ENCODE results near the gene AKAP9.
"Not testable (repeated sequence)": the region's sequence is repeated elsewhere in the genome, so short reads cannot be mapped to it uniquely, and the experiment has no call there.

AKAP9 gene

GRCh38 chr7:92025260-92025659 is 84.6 kb downstream of the AKAP9 start:
- DNase-seq (ENCODE audit: low read depth): peak; percentile 28
- no peak overlapping the region for H3K4me3 ChIP-seq (ENCODE audit: control insufficient read depth, low read depth, low read length)
- TF ChIP-seq CTCF (IDR thresholded peaks at IDR 0.05; ENCODE audit: control insufficient read depth, insufficient read depth, low read depth, low read length, missing control alignments): no peak

GRCh38 chr7:92026635-92027034 is 86.0 kb downstream of the AKAP9 start:
- not testable (repeated sequence) for DNase-seq (ENCODE audit: low read depth); H3K4me3 ChIP-seq (ENCODE audit: control insufficient read depth, low read depth, low read length)

GRCh38 chr7:92027128-92027527 is 86.5 kb downstream of the AKAP9 start:
- not testable (repeated sequence) for DNase-seq (ENCODE audit: low read depth); H3K4me3 ChIP-seq (ENCODE audit: control insufficient read depth, low read depth, low read length)

GRCh38 chr7:92028226-92028625 is 87.6 kb downstream of the AKAP9 start:
- DNase-seq (ENCODE audit: low read depth): no peak
- no peak for TF ChIP-seq CTCF (IDR thresholded peaks at IDR 0.05; ENCODE audit: control insufficient read depth, insufficient read depth, low read depth, low read length, missing control alignments)
- no peak overlapping the region for H3K4me3 ChIP-seq (ENCODE audit: control insufficient read depth, low read depth, low read length)

- no peak for TF ChIP-seq CTCF (IDR thresholded peaks at IDR 0.05; ENCODE audit: control insufficient read depth, insufficient read depth, low read depth, low read length, missing control alignments)
- H3K4me3 ChIP-seq (ENCODE audit: control insufficient read depth, low read depth, low read length): no peak overlapping the region
- no peak for DNase-seq (ENCODE audit: low read depth)
These were observed 88.0 kb downstream of the AKAP9 start for GRCh38 chr7:92028686-92029085.

GRCh38 chr7:92034116-92034515 is 93.5 kb downstream of the AKAP9 start:
- no peak overlapping the region for H3K4me3 ChIP-seq (ENCODE audit: control insufficient read depth, low read depth, low read length)
- no peak for TF ChIP-seq CTCF (IDR thresholded peaks at IDR 0.05; ENCODE audit: control insufficient read depth, insufficient read depth, low read depth, low read length, missing control alignments)
- peak; percentile 38 for DNase-seq (ENCODE audit: low read depth)

- no peak overlapping the region for H3K4me3 ChIP-seq (ENCODE audit: control insufficient read depth, low read depth, low read length)
- DNase-seq (ENCODE audit: low read depth): no peak
- no peak for TF ChIP-seq CTCF (IDR thresholded peaks at IDR 0.05; ENCODE audit: control insufficient read depth, insufficient read depth, low read depth, low read length, missing control alignments)
These were observed 94.9 kb downstream of the AKAP9 start for GRCh38 chr7:92035576-92035975.

GRCh38 chr7:92039900-92040299 is 99.2 kb downstream of the AKAP9 start:
- DNase-seq (ENCODE audit: low read depth): no peak
- no peak overlapping the region for H3K4me3 ChIP-seq (ENCODE audit: control insufficient read depth, low read depth, low read length)
- TF ChIP-seq CTCF (IDR thresholded peaks at IDR 0.05; ENCODE audit: control insufficient read depth, insufficient read depth, low read depth, low read length, missing control alignments): no peak

All from AG09309 (cell line).